Measurements from ENCODE around the gene CGB7. TPM values are rescaled to one million over a fixed set of nuclear protein-coding genes. Genes with fewer than 3 reads are reported as not detected.

CGB7 gene
- total RNA-seq, 3 donors from 2014 or later (not counting 1 experiment from before 2014, with no cell fraction given), result not detected

DNA sequence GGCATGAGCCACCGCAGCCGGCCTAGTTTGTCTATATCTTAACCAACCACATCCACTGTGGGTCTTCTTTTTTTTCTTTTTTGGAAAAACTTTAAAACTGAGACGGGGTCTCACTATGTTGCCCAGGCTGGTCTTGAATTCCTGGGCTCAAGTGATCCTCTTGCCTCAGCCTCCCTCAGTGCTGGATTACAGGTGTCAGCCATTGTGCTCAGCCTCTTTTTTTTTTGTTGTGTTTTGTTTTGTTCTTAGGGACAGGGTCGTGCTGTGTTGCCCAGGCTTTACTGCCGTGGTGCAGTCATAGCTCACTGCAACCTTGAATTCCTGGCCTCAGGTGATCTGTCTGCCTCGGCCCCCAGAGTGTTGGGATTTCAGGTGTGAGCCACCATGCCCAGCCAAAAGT, 35.1 kb upstream of the CGB7 start:
- H3K4me3 ChIP-seq (ENCODE audit: low read length), result no peak overlapping the region
- DNase-seq, result no peak
- H3K36me3 ChIP-seq (ENCODE audit: control insufficient read depth, insufficient read depth, low read length), result peaks cover 48% of the 10 kb centered on the region
- H3K4me3 Mint-ChIP-seq, result no peak overlapping the region
- no peaks in the 10 kb centered on the region for H3K36me3 Mint-ChIP-seq
- H3K27me3 ChIP-seq (ENCODE audit: control insufficient read depth, insufficient read depth, low read length), result no peaks in the 10 kb centered on the region
- intact Hi-C loops (cut with micrococcal nuclease), result no loop called here
- no peak overlapping the region for H3K27ac Mint-ChIP-seq
- TF ChIP-seq CTCF (IDR thresholded peaks at IDR 0.05), result no peak
- 95% methylated on average over 6 of the region's 6 CpGs for WGBS (ENCODE audit: insufficient coverage)
- H3K9me3 Mint-ChIP-seq, result no peaks in the 10 kb centered on the region
- H3K4me1 Mint-ChIP-seq, result peaks cover under 1 to 26% of the 10 kb centered on the region in 2 donors
- no peak overlapping the region for H3K27ac ChIP-seq (ENCODE audit: low read length)
- no peaks in the 10 kb centered on the region for H3K9me3 ChIP-seq (ENCODE audit: control insufficient read depth, insufficient read depth, low read length)
- H3K4me1 ChIP-seq (ENCODE audit: control insufficient read depth, insufficient read depth, low read length), result no peaks in the 10 kb centered on the region
- H3K27me3 Mint-ChIP-seq (ENCODE audit: low read depth in 2 of 2), result no peaks in the 10 kb centered on the region
- ATAC-seq, result no peak

GRCh38 chr19:49091391-49092038, 34.0 kb upstream of the CGB7 start:
- no peaks in the 10 kb centered on the region for H3K9me3 Mint-ChIP-seq
- no peaks in the 10 kb centered on the region for H3K9me3 ChIP-seq (ENCODE audit: control insufficient read depth, insufficient read depth, low read length)
- no peak overlapping the region for H3K27ac ChIP-seq (ENCODE audit: low read length)
- H3K4me3 ChIP-seq (ENCODE audit: low read length), result no peak overlapping the region
- DNase-seq, result no peak
- no peak overlapping the region for H3K4me3 Mint-ChIP-seq
- no peaks in the 10 kb centered on the region for H3K36me3 Mint-ChIP-seq
- peak in 1 of 3 donors; percentile 26 for ATAC-seq
- 72% methylated on average over 15 of the region's 17 CpGs for WGBS (ENCODE audit: insufficient coverage)
- H3K4me1 Mint-ChIP-seq, result peaks cover 10 to 34% of the 10 kb centered on the region in 2 donors
- H3K4me1 ChIP-seq (ENCODE audit: control insufficient read depth, insufficient read depth, low read length), result peaks cover 8% of the 10 kb centered on the region
- intact Hi-C loops (cut with micrococcal nuclease), result no loop called here
- H3K27me3 ChIP-seq (ENCODE audit: control insufficient read depth, insufficient read depth, low read length), result no peaks in the 10 kb centered on the region
- H3K27me3 Mint-ChIP-seq (ENCODE audit: low read depth in 2 of 2), result no peaks in the 10 kb centered on the region
- H3K36me3 ChIP-seq (ENCODE audit: control insufficient read depth, insufficient read depth, low read length), result peaks cover 41% of the 10 kb centered on the region
- peak overlapping the region; percentile 26 to 38 for H3K27ac Mint-ChIP-seq
- no peak for TF ChIP-seq CTCF (IDR thresholded peaks at IDR 0.05)

DNA sequence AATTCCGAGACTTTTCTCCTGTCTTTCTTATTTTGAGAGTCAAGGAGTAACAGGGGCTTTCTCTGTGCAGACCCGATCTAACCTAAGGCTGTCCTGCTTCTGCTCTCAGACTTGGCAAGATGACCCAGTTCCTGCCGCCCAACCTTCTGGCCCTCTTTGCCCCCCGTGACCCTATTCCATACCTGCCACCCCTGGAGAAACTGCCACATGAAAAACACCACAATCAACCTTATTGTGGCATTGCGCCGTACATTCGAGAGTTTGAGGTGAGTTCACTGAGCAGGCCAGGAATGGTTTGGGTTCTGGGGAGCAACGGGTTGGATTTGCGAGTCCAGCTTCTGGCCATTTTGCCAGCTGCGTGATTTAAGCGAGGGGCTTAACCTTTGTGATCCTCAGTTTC, 28.7 kb upstream of the CGB7 start:
- Histone ChIP-seq H3K9me3 (ENCODE audit: control insufficient read depth, insufficient read depth, low read length) (no peaks in the 10 kb centered on the region), H3K36me3 (ENCODE audit: control insufficient read depth, insufficient read depth, low read length) (peaks cover 16% of the 10 kb centered on the region), H3K27ac (ENCODE audit: low read length) (no peak overlapping the region), H3K4me3 (ENCODE audit: low read length) (peak overlapping the region; percentile 76), H3K27me3 (ENCODE audit: control insufficient read depth, insufficient read depth, low read length) (no peaks in the 10 kb centered on the region), H3K4me1 (ENCODE audit: control insufficient read depth, insufficient read depth, low read length) (peaks cover 24% of the 10 kb centered on the region)
- Mint-ChIP-seq H3K4me3 (peak overlapping the region; percentile 99), H3K36me3 (no peaks in the 10 kb centered on the region), H3K4me1 (peaks cover 29 to 47% of the 10 kb centered on the region in 2 donors), H3K27ac (peak overlapping the region; percentile 96), H3K9me3 (no peaks in the 10 kb centered on the region), H3K27me3 (ENCODE audit: low read depth in 2 of 2) (peaks cover 0 to 2% of the 10 kb centered on the region in 2 donors)
- intact Hi-C loops (cut with micrococcal nuclease), result no loop called here
- DNase-seq (no peak), ATAC-seq (no peak)
- no peak for TF ChIP-seq CTCF (IDR thresholded peaks at IDR 0.05)
- 54% methylated on average over 11 of the region's 11 CpGs for WGBS (ENCODE audit: insufficient coverage)

DNA sequence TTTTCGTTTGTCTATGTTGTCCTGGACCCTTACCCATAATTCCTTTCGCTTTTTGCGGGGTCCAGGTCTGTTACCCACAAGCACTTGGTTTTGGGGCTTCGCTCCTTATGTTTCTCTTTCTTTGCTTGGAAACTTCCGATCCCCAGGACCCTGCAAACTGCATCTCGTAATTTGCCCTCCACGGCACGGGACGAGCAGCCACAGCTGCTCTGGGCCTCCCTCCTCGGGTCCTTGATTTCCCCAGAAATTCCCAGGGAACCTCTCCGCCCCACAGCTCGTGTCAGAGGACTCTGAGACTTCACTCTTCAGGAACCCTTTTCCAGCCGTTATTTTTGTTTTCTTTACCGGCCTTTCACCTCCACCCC, 28.3 kb upstream of the CGB7 start:
- Mint-ChIP-seq H3K27me3 (ENCODE audit: low read depth in 2 of 2) (peaks cover 0 to 3% of the 10 kb centered on the region in 2 donors), H3K36me3 (no peaks in the 10 kb centered on the region), H3K9me3 (no peaks in the 10 kb centered on the region), H3K27ac (peak overlapping the region; percentile 96), H3K4me1 (peaks cover 29 to 45% of the 10 kb centered on the region in 2 donors), H3K4me3 (peak overlapping the region; percentile 99)
- no peak for TF ChIP-seq CTCF (IDR thresholded peaks at IDR 0.05)
- DNase-seq (no peak), ATAC-seq (no peak)
- peaks cover 24% of the 10 kb centered on the region for H3K4me1 ChIP-seq (ENCODE audit: control insufficient read depth, insufficient read depth, low read length)
- no peaks in the 10 kb centered on the region for H3K27me3 ChIP-seq (ENCODE audit: control insufficient read depth, insufficient read depth, low read length)
- no peaks in the 10 kb centered on the region for H3K9me3 ChIP-seq (ENCODE audit: control insufficient read depth, insufficient read depth, low read length)
- H3K4me3 ChIP-seq (ENCODE audit: low read length), result peak overlapping the region; percentile 76
- intact Hi-C loops (cut with micrococcal nuclease), result no loop called here
- WGBS (ENCODE audit: insufficient coverage), result 1% methylated on average over 14 of the region's 14 CpGs
- H3K27ac ChIP-seq (ENCODE audit: low read length), result peak overlapping the region; percentile 78
- peaks cover 13% of the 10 kb centered on the region for H3K36me3 ChIP-seq (ENCODE audit: control insufficient read depth, insufficient read depth, low read length)

Data from natural killer cell (primary cell).